22Rv1 (cell line): ENCODE results near the gene DOK6.

Experiments used
- H3K27ac ChIP-seq: fragments of 450-650 bp; 2 replicates; pipeline ENCODE4 v1.5.1; 2017
- CTCF ChIP-seq: fragments of 450-650 bp; IDR thresholded peaks from 2 replicates; pipeline ENCODE4 v1.5.1; 2017; ENCODE audit warnings: mild to moderate bottlenecking
- ZFX ChIP-seq: fragments of 450-650 bp; IDR thresholded peaks from 2 replicates; pipeline ENCODE4 v1.6.1; 2017; ENCODE audit warnings: antibody characterized with exemption, borderline replicate concordance

DOK6 gene

GRCh38 chr18:69727912-69728572 is 327.4 kb downstream of the DOK6 start:
- TF ChIP-seq CTCF (no peak), ZFX (no peak)
- no peak overlapping the region for H3K27ac ChIP-seq

- H3K27ac ChIP-seq: no peak overlapping the region
- no peak for TF ChIP-seq CTCF
- no peak for TF ChIP-seq ZFX
These were observed 330.0 kb downstream of the DOK6 start for GRCh38 chr18:69730664-69731063.

DNA sequence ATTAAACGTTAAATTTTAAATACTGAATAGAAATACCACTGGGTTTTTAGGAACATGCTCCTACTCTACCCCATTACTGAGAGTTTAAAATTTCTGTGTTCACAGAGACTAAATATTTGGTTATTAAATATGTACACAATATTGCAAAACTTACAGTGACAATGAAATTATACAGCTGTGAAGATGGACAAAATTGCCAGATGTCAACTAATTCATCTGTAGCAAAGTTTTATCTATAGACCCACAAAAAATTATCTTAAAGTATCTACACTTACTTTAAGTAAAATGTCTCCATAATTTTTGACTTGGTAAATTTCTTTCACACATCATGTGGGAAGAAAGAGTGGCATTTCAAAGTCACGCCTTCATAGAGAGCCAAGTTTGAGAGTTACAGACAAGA is 333.8 kb downstream of the DOK6 start:
- TF ChIP-seq ZFX (no peak), CTCF (no peak)
- no peak overlapping the region for H3K27ac ChIP-seq

GRCh38 chr18:69736730-69737129 is 336.0 kb downstream of the DOK6 start:
- no peak for TF ChIP-seq ZFX
- TF ChIP-seq CTCF: no peak
- no peak overlapping the region for H3K27ac ChIP-seq

GRCh38 chr18:69737851-69738250 is 337.2 kb downstream of the DOK6 start:
- no peak overlapping the region for H3K27ac ChIP-seq
- TF ChIP-seq CTCF (no peak), ZFX (no peak)

DNA sequence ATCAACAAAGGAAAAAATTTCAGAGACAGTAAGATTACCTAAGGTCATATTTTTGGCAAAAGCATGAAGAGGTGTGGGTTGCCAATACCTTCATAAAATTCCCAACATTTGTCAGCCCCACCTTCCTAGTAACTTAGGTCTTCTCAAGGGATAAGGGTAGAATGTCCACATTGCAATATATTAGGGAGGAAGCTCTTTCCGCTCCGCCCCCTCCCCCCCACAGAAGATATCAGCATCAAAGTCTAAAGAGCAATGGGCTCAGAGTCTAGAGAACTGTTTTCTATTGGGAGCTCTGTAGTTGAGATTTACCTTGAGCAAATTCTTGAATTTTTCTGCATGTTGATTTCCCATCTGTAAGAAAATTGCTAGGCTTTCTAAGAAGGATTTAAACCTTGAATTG is 346.7 kb downstream of the DOK6 start:
- H3K27ac ChIP-seq: no peak overlapping the region
- no peak for TF ChIP-seq ZFX
- no peak for TF ChIP-seq CTCF

DNA sequence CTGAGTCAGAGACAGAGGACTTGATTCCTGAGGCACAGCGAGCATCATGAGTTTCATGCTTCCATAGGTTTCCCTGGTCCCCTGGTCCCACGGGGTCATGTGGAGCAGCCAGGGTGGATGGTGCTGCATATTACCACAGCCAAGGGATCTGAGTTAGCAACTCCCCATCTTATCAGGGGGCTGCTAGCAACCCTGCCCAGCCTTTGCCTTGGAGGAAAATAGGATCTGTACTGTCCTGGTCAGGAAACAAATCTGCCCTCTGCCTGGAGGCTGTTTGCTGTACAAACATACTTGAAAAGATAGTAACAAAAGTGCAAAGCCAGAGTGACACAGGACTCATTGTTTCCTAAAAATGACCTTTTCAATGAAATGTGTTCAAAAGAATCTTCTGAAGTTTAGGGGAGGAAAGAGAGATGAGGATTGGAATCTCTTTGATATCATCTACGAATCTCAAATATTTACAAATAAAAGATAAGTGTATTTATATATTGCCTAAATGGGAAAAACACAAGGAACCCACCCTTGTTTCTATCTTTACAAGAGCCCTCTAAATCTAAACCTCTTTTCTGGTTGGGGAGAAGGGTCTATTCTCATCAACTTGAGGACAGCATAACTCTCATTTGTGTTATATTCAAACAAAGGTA is 352.2 kb downstream of the DOK6 start:
- TF ChIP-seq ZFX (no peak), CTCF (no peak)

More for the DNA sequence above, 352.2 kb downstream of the DOK6 start:
- H3K27ac ChIP-seq: peak overlapping the region; percentile 64
